ENCODE measurements around the gene METTL26.

DNA sequence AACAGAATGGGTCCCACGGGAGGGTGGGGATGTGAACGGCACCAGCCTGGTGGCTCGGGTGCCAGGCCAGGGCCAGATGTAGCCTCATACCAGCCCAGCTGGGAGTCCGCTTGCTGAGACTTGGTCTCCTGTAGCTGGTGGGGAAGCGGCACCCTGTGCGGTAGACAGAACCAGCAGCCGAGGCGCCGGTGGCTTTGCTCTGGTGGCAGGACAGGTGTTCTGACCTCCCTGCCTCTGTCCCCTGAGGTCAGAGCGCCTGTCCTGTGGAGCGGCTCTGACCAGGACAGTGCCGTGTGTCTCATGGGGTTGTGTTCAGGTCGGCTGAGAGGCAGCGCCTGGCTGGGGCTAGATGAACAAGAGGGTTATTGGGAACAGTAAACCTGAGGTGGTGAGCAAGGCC lies 26.1 kb downstream of the METTL26 start:
- TF ChIP-seq EZH2 (optimal IDR thresholded peaks at IDR 0.05; ENCODE audit: low read depth, low read length) (no peak), EZH2phosphoT487 (IDR thresholded peaks at IDR 0.05; ENCODE audit: low read length) (no peak)
- TF ChIP-seq, protein P1, sequence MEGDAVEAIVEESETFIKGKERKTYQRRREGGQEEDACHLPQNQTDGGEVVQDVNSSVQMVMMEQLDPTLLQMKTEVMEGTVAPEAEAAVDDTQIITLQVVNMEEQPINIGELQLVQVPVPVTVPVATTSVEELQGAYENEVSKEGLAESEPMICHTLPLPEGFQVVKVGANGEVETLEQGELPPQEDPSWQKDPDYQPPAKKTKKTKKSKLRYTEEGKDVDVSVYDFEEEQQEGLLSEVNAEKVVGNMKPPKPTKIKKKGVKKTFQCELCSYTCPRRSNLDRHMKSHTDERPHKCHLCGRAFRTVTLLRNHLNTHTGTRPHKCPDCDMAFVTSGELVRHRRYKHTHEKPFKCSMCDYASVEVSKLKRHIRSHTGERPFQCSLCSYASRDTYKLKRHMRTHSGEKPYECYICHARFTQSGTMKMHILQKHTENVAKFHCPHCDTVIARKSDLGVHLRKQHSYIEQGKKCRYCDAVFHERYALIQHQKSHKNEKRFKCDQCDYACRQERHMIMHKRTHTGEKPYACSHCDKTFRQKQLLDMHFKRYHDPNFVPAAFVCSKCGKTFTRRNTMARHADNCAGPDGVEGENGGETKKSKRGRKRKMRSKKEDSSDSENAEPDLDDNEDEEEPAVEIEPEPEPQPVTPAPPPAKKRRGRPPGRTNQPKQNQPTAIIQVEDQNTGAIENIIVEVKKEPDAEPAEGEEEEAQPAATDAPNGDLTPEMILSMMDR (IDR thresholded peaks at IDR 0.05; ENCODE audit: low read length) = no peak

Measured in MM.1S (cell line).